Bone marrow (tissue), 2 donors: Measurements from ENCODE around the gene IQSEC1.
A peak's percentile ranks its signal among the peaks of the same experiment; 100 is the strongest.

Source experiments
- DNase-seq, 2 donors: peaks; one replicate each; lab custom pipeline; 2025; lab: John Stamatoyannopoulos, UW

Gene IQSEC1

DNA sequence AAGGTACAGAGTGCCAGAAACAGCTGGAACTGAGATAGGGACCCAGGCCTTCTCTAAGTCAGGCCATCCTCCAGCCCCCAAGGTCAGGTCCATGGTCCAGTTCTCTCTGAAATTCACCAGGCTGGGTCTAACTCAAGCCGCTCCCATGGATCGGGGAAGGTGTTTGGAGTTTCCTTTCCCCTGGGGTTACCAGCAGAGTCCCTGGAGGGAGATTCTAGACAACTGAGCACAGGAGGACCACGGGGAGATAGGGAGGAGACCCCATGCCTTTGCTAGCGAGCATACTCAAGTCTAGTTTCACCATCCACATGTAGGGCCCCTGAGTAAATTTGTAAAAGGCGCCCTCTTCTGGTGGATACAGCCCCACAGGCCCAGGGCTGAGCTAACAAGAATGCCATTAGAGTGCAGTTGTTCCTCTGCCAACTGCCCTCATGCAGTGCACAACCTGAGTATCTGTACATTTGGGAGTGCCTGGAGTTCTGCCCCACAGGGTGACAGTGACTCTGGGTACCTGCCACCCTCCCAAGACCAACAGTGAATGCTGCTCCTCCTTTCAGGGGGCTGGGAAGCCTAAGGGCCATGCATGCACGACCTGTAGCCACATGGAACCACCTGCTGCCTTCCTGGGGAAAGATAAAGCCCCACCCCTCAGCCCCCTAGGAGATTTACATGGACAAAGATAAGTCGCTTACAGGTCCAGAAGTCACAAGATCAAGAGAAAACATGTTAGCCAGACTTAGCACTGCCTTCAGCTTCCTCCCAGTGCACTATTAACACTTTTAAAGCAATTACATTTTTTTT, 89.0 kb downstream of the IQSEC1 start:
- peak in 1 of 2 donors; percentile 69 for DNase-seq

- no peak for DNase-seq
These were observed 89.9 kb downstream of the IQSEC1 start for GRCh38 chr3:12983319-12983718.

DNA sequence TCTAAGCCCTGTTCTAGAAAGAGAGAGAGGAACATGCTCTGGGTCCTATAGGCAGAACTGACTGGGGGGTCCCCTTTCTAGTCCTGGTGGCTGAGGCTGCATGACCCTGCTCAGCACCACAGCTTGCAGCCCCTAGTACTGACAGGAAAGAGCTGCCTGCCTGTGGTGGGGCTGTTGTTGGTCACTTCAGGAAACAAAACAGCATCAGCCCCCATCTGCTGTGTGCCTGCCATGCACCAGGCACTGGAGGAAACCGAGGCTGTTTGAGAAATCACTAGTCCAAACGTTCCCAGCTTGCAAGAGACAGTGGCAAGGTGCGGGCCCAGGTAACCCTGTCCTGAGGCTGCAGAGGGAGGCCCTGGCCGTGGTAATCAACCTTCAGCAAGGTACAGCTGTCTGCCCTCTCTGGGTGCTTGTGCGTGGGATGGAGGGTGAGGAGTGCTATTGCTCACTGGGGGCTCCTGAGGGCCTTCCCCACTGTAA, 90.6 kb downstream of the IQSEC1 start:
- DNase-seq: no peak

DNA sequence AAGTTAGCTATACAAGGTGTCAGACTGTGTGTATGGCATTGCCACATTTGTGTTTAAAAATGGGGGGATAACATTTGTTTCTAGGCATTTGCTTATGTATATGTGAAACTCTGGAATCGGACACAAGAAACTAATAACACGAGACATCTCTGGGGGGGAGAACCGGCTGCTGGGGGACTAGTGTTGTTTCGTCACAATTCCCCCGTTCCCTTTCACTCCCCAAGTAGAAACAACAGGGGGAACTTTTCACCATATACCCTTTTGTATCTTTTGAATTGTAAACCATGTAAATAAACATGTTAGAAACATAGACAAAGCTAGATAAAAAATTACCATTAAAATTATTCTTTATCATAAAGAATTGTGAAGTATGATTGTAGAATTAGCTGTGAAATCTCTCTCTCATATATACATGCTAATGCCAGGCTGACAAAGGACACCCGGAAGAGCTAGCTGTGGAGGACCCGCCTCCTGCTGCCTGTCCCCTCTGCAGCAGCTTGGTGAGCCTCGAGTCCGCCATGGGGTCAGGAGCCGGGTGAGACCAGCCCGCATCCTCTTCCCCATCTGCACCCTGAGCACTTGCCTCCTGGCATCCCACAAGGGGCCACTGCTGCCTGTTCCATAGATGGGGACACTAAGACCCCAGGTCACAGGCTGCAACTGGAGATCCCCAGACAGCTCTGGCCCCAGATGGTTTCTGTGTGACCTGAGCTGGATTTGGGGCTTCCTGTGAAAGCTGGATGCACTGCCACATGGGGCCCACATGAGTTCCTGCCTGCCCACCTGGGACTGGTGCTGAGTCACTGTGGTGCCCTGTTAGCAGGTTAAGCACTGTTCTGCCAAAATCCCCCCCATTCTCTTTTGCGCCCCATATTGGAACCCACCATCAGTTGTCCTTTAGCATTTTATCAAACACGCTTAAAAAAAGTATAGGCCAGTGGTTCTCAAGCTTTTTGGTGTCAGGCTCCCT, 91.6 kb downstream of the IQSEC1 start:
- no peak for DNase-seq

- no peak for DNase-seq
These were observed 92.5 kb downstream of the IQSEC1 start for GRCh38 chr3:12980596-12981290.

DNA sequence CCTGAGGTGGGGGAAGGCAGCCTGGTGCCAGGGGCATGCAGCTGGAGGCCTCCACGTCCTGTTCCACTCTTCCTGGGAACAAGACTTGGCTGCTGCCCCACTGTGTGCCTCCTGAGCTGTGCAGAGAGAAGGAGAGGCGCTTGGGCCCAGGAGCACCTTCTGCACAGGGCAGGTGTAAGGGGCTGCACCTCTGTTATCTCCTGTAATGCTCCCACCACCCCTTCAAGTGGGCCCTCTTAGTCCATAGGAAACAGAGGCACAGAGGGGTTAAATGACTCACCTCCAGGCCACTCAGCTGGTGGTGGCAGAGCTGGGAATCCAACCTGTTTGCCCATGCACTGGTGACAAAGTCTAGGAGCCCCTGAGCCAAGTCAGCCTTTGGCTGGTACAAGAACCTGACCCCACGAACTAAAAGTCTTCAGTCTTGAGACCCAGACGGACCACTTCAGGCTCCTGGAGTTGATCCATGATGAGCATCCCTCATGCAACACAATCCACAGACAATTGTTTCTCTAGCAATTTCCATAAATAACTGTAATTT, 93.2 kb downstream of the IQSEC1 start:
- no peak for DNase-seq

GRCh38 chr3:12979151-12979946, 93.9 kb downstream of the IQSEC1 start:
- no peak for DNase-seq

DNA sequence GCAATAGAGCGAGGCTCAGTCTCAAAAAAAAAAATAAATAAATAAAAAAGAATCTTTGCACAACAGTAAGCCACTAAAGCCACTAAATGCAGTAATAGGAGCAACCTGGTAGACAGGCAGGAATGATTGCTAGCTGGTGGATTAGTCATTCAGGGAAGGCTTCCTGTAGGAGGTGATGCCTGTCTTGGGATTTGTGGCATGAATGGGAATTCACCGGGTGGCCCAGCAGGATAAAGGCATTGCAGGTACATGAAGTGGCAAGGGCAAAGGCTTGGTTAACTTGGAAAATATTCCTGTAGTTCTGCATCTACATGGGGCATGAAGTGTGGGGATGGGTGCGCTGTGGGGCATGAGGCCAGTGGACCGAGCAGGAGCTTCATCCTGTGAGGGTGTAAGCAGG, 94.5 kb downstream of the IQSEC1 start:
- no peak for DNase-seq

DNA sequence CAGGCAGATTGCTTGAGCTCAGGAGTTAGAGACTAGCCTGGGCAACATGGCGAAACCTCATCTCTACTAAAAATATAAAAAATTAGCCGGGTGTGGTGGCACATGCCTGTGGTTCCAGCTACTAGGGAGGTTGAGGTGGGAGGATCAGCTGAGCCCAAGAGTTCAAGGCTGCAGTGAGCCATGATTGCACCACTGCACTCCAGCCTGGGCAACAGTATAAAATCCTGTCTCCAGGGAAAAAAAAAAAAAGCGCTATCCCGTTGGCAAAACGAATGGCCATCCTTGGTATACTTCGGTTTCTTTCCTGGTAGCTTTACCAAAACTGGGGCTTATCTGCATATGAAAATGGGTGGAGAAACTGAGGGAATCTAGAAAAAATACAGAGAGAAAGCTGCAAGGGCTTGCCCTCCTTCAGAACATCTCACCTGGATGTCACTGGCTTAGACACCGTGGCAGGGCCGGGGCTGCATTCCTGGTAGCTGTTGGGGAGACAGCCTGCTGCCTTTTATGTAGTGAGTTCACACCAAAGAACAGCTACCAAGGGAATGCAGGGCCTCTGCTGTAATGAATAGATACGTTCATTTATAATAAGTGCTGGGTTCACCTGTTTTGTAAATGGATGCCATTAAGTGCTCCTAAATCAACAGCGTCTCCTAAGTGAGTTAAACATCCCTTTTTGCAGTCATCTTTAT, 96.0 kb downstream of the IQSEC1 start:
- DNase-seq: no peak

GRCh38 chr3:12975748-12976522, 97.3 kb downstream of the IQSEC1 start:
- DNase-seq: no peak

DNA sequence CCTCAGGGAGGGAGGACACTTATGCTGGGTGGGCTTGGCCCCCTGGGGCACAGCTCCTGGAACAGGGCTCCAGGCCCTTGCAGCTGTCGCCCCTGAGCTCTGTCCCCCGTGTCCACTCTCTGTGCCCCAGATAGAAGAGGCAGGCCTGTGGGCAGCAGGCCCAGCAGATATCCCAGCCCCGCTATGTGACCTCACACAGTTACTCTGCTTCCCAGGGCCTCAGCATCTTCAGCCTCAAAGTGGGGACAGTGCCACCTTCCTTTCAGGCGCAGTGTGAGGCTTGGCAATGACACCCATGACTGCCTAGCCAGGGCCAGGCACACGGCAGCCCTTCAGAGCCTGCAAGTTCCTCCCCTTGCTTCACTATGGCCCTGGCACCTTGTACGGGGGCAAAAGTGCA, 98.4 kb downstream of the IQSEC1 start:
- no peak for DNase-seq

GRCh38 chr3:12974334-12974733, 98.9 kb downstream of the IQSEC1 start:
- DNase-seq: no peak

- no peak for DNase-seq
These were observed 99.4 kb downstream of the IQSEC1 start for GRCh38 chr3:12973827-12974226.

DNA sequence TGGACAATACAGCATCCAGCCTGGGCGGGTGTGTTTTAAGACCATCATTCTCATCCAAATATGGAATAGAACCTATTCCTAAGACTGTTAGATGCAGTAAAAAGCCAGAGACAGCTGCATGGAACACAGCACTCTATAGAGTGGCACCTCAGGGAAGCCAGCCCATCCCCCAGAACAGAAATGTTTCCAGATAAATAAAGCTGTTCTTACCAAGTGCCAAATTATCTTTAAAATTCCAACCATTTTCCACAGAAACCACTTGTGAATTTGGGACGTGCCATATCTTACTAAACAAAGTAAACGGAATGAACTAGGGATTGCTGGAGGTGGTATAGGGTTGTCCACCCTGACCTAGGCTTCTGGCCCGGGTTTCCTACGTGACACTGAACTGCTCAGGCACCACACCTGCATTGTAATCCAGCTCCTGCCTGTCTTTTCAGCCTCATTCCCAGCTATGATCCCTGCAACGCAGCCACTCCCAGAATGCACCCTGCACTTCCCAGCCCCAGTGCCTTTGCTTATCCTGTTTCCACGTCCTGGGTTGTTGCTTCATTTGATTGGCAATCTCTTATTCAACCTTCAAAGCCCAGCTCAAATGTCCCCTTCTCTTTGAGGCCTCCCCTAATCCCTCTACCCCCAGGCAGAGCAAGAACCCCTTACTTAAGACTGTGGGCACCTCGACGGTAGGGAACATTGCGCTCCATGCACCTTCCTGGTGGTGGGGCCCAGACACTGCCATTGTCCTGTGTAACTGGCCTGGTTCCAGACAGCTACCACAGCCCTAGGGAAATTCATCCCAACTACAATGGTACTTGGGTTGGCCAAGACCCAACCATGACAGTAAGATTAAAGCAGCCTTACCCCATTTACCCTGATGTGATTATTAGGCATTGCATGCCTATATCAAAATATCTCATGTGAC, 100.2 kb downstream of the IQSEC1 start:
- no peak for DNase-seq

GRCh38 chr3:12972043-12972442, 101.2 kb downstream of the IQSEC1 start:
- DNase-seq: no peak

- no peak for DNase-seq
These were observed 102.5 kb downstream of the IQSEC1 start for GRCh38 chr3:12970684-12971083.

GRCh38 chr3:12969486-12969885, 103.7 kb downstream of the IQSEC1 start:
- DNase-seq: no peak

GRCh38 chr3:12968541-12968940, 104.7 kb downstream of the IQSEC1 start:
- DNase-seq: no peak
